CD1c-positive myeloid dendritic cell (primary cell): ENCODE data around the gene NPC1.
"Not testable (repeated sequence)": the region's sequence is repeated elsewhere in the genome, so short reads cannot be mapped to it uniquely, and the experiment has no call there.

Source experiments
- DNase-seq: peaks from one replicate; pipeline ENCODE4 v3.0.0-alpha.2; 2016; ENCODE audit errors: extremely low spot score

The NPC1 gene

DNA sequence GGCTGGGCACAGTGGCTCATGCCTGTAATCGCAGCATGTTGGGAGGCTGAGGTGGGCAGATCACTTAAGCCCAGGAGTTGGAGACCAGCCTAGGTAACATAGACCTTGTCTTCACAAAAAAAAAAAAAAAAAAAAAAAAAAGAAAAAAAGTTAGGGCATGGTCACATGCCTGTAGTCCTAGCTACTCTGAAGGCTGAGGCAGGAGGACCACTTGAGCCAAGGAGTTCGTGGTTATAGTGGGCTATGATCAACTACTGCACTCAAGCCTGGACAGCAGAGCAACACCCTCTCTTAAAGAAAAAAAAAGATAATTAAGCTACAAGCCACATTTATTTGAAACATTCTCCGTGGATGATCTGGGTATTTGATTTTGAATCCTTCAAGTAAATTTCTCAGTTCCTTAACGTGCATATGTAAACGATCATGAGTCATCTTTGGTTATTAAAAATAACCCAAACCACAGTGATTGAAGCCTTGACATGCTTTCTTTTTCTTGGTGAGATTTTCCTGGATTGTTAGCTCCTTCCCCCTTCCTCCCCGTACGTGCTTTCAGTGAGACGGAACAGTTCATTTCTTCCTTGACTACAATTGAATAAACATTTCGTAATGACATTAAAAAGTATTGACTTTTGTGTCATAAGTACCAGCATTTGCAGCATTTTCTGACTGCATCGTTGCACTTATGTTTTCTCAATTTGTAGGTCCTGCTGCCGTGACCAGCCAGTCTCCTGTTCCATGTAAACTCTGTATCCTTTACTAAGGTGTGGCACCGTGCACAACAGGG is 62.7 kb downstream of the NPC1 start:
- peak; percentile 84 for DNase-seq

DNA sequence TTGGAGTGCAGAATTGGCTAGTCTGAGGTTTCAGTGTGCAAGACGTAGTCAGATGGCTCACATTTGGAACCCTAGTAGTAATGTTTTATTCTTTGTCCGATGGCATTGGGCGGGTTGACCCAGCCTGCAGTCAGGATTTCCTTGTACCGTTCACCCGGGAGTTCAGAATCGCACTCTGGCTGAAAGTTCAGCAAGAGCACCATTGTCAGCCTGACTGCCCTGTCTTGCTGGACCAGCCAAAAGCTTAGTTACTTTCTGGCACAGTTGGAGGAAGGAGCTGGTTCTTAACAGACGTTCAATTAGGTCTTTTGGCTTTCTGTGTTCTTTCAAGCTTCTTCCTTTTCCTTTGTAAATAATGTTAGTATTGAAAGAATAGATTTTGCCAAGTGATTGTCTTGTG is 64.4 kb downstream of the NPC1 start:
- no peak for DNase-seq

DNA sequence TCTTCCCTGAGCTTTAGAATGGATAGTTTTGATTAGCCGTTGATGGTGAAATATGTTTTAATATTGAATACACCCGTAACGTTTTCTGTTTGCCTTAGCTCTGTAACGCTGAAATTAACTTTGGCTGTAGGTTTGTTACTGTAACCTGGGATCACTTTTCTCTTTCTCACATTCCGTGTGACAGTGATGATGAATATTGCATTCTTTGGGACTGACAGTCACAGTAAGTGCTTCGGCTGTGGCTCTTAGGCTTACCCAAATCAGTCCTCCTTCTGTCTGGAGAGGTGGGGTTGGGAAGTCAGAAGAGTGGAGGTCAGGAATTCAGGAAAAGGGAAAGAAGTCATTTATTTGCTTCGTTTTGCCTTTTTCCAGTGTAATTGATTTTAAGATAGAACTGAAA is 65.0 kb downstream of the NPC1 start:
- no peak for DNase-seq

DNA sequence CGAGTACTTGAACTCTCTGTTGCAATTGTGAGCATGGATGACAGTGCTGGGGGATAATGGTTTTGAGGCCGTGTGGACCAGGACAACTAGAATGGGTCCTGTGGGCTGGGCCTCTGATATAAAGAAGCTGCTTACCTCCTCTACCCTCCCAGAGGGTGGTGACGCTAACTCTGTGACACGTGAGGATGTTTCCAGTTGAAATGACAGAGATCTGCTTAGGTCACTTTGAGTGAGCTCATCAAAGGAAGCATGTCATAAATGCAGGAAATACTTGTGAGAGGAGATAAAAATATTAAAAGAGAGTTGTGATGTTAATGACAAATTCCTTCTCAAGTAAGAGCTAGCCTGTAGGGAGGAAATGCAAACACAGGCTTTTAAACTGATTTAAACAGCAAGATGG is 66.6 kb downstream of the NPC1 start:
- peak; percentile 42 for DNase-seq

DNA sequence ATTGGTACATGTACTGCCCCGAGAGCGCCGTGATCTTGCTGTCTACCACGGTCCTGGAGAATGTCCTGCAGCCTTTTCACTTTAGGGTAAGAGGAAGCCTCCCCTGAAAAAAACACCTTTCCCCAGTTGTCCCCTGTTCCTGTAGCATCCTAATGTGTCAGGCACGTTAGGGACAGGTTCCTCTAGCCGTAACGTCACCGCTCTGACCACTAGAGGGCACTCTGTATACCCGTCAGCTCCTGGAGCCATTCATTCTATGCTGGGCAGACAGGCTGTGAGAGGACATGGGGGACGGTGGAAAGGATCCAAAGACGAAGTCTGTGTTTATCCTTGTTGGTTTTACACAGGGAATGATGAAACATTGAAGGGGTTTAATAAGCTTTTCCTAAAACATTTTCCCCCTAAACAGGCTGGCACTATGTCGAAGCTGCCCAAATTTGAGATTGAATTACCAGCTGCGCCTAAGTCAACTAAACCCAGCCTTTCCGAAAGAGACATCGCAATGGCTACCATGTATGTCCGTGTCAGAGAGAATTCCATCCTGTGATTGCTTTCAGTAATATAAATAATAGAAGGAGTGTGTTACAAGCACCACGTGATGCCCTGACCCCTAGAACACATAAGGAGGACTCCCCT is 70.3 kb downstream of the NPC1 start:
- DNase-seq, result peak; percentile 86

DNA sequence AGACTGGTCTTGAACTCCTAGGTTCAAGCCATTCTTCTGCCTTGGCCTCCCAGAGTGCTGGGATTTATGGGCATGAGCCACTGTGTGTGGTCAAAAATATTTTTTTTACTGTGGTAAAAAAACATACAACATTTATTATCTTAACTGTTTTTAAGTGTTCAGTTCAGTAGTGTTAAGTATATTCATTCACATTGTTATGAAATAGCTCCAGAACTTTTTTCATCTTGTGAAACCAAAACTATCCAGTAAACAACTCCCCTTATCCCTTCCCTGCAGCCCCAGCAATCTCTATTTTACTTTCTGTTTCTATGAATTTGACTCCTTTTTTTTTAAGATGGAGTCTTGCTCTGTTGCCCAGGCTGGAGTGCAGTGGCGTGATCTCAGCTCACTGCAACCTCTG is 73.7 kb downstream of the NPC1 start:
- no peak for DNase-seq

DNA sequence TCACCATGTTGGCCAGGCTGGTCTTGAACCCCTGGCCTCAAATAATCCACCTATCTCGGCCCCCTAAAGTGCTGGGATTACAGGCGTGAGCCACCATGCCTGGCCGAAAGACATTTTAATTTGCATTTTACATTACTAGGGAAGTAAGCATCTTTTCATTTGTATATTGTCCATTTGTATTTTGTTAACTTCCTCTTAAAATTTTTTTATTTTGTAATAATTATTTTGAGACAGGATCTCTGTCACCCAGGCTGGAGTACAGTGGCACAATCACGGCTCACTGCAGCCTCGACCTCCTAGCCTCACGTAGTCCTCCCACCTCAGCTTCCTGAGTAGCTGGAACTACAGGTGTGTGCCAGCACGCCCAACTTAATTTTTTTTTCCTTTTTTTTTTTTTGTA is 74.1 kb downstream of the NPC1 start:
- DNase-seq, result not testable (repeated sequence)

DNA sequence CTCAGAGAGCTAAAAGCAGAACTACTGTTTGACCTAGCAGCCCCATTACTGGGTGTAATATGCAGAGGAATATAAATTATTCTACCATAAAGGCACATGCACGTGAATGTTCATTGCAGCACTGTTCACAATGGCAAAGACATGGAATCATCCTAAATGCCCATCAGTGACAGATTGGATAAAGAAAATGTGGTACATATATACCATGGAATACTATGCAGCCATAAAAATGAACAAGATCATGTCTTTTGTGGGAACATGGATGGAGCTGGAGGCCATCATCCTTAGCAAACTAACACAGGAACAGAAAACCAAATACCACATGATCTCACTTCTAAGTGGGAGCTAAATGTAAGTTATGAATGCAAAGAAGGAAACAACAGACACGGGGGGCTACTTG is 75.4 kb downstream of the NPC1 start:
- not testable (repeated sequence) for DNase-seq

DNA sequence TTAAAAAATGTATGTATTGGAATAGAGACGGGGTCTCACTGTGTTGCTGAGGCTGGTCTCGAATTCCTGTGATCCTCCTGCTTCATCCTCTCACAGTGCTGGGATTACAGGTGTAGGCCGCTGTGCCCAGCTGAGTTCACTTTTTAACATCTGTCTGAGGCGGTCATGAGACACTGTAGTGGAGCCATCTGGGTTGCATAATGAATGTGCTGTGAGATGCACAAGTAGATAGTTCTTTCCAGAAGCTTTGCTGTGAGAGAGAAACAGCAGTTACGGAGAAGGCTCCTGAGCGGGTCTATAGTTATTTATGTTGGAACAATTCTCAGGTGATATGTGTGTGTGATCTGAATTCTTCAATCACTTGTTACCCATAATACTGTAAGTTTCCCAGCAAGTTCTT is 79.9 kb downstream of the NPC1 start:
- no peak for DNase-seq

DNA sequence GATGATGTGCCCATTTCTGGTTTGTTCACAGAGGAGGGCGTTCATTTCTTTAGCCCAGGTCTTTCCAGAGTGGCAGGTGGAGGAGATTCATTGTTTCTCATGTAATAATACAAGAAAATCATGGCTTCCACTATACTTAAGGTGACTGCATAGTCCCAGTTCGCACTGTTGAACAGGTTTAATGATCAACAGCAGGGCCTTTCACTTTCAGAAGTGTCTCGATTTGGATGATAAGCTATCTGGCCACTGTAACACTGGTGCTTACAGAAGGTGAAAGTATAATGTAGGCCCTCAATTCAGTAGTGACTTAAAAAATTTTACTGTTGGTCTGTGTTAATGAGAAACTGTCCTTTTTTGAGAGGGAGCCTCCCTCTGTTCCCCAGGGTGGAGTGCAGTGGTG is 81.6 kb downstream of the NPC1 start:
- DNase-seq, result no peak

DNA sequence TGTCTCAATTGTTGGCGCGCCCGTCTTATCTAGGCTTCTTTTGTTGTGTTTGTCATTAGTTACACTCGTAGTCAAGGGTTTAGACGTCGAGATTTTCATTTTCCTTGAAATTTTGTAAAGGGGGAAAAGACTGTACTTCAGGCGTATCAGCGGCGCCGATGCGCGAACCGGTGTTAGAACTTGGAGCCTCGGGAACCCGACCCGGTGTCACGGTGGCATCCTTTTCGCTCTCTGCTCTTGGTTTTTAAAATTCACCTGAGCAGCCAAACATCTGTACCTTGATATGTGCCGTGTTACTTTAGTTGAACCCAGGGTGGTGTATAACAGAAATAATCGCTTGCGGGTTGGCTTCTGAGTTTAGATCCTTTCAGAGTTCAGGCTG is 82.4 kb downstream of the NPC1 start:
- no peak for DNase-seq

DNA sequence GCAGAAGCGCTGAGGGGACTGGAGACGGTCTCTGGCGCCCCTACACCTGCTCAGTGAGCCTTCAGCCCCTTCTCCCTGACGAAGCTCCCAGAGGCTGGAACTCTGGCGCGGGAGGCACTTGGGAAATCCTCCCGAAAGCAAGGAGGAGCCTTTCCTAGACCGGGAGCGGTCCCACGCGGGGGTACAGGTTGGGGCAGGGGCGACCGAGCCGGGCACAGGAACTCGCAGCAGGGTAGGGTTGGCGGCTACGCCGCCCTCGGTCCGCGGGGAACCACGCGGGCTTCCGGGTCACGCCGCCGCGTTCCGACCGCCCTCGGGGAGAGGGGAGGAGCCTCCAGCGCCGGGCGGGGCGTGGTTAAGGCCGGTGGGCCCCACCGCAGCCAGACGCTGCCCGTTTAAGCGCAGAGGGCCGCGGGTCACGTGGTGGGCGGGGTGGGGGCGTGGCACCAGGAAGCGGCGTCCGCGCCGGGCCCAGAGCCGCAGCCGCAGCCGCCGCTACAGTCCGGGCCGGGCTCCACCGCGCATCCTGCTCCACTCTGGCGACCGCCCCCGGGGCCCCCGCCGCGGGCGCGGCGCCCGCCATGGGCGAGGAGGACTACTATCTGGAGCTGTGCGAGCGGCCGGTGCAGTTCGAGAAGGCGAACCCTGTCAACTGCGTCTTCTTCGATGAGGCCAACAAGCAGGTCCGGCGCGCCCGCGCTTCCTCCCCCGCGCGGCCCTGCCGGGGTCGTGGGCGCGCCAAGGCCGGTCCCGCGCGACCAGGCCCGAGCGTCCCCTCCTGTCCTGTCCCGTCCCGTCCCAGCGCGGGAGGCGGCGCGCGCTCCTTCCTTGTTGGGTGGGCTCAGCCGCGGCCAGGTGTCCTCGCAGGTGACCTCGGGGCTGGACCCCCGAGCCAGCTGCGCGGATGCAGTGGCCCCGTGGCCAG is 83.0 kb downstream of the NPC1 start, which contains the start of gene RMC1:
TSS of gene RMC1 (plus strand) at position 474 of the 925 bp plus-strand sequence. CDS start at position 582, 108 bp downstream.
- DNase-seq, result peak; percentile 98

DNA sequence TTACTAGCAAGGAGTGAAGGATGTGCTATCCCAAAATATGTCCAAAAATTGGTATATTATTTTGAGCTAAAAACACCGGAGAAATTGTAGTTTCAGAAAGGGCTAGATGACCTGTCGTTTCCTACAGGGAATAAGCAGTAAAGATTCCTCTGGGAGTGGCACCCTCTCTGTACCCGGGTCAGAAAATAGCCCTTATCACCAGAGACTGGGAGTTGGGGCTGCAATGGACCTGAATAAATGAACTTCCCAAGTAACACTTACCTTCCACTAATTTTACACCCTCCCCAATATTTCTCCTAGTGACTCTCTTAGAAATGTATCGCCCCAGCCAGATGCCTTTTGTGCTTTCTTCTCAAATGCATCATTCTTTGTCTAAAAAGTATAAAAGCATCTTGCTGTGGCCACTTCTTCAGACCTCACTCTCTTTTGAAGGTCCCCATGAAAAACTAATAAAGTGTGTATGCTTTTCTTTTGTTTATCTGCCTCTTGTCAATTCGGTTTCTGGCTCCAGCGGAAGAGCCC is 83.7 kb downstream of the NPC1 start:
- DNase-seq, result no peak

DNA sequence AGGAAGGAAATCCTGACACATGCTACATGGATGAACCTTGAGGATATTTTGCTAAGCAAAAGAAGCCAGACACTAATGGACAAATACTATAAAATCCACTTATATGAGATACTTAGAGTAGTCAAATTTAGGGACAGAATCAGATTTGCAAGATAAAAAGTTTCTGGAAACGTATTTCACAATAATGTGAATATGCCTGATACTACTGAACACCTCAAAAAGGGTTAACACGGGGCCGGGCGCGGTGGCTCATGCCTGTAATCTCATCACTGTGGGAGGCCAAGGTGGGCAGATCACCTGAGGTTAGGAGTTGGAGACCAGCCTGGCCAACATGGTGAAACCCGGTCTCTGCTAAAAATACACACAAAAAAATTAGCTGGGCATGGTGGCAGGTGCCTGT is 84.7 kb downstream of the NPC1 start:
- DNase-seq, result no peak

DNA sequence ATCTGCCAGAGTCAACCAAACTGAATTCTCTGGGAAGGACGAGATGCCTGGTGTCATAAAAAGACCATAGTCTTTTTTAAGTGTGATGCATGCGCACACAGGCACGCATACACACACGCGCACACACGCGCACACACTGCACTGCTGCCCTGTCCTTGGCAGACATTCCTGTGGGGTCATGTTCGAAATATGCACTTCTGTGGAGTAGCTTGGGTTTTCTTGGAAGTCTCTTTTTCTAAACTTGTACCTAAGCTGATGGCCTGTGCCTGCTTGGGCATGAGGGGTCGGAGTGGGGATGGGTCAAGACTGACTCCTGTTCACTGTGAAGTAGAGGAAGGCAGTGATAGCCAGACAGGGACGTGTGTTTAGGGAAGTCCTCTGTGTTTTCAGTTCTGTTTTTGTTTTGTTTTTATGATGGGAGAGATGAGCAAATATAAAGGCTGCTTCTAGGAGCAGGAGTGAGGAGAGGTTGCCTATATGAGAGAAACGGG is 87.0 kb downstream of the NPC1 start:
- DNase-seq, result peak; percentile 67

DNA sequence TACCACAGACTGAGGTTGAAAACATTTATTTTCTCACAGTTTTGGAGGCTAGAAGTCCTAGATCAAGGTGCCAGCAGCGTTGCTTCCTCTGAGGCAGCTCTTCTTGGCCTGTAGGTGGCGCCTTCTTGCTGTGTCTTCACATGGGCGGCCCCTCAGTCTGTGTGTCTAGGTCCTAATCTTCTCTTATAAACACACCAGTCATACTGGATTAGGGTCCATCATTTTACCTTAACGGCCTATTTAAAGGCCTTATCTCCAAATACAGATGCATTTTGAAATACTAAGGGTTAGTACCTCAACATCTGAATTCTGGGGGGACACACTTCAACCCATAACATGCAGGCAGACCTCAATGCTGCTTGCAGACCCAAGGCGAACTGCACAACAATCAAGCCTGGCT is 87.4 kb downstream of the NPC1 start:
- peak; percentile 73 for DNase-seq

DNA sequence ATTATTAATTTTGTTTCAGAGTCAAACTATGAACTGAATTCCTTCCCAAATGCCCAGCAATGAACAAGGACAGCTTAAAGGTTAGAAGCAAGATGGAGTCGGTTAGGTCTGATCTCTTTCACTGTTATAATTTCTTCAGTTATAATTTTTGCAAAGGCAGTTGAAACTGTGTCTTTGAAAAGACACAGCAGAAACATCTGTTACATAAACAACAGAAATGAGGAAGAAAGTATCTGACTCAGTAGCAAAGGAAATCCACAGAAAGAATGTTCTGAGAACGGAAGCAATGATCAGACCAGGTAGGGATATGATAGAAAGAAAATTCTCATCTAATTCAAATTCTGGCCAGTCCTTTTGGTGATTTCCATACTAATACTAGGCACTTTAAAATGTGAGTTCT is 88.2 kb downstream of the NPC1 start:
- DNase-seq, result peak; percentile 29

DNA sequence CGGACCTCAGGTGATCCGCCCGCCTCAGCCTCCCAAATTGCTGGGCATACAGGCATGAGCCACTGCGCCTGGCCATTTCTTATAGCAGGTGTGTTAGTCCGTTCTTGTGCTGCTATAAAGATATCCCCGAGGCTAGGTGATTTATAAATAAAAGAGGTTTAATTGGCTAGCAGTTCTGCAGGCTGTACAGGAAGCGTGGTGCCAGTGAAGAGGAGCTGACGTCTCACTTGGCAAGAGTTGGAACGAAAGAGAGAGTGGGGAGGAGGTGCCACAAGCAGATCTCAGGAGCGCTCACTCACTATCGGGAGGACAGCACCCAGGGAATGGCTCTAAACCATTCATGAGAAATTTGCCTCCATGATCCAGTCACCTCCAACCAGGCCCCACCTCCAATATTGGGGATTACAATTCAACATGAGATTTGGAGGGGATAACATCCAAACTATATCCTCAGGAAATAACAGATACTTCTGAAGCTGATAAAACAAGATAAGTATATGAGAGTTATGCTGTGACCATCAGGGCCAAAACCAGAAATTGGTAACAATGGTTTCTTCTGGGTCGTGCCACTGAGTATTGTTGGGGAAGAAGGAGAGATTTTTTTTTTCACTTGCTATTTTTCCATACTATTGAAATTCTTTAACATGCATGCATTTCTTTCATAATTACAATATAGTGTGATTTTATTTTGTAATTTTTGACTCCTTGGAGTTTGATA is 90.4 kb downstream of the NPC1 start:
- DNase-seq, result no peak

DNA sequence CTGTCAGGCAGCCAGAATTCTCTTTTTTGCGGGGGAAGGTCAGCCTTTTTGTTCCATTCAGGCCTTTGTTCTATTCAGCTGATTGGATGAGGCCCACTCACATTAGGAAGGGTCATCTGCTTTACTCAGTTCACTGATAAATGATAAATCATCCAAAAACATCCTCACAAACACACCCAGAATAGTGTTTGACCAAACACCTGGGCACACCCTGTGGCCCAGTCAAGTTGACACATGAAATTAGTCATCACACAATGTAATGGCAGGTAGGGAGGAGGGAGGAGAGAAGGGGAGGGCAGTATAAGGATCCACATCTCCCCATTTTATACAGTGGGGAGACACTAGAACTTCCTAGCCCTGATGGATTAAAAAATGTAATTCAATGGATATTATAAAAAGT is 91.3 kb downstream of the NPC1 start:
- DNase-seq, result no peak

DNA sequence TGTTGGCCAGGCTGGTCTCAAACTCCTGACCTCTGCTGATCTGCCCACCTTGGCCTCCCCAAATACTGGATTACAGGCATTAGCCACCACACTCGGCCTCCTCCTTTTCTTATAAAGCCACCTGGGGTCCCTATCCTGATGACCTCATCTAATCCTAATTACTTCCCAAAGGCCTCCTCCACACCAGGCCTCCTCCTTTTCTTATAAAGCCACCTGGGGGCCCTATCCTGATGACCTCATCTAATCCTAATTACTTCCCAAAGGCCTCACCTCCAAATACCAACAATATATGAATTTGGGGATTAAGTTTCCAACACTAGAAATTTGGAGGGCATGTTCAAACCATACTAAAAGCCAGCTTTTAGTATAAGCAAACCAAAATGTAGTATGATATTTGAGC is 92.7 kb downstream of the NPC1 start:
- no peak for DNase-seq

DNA sequence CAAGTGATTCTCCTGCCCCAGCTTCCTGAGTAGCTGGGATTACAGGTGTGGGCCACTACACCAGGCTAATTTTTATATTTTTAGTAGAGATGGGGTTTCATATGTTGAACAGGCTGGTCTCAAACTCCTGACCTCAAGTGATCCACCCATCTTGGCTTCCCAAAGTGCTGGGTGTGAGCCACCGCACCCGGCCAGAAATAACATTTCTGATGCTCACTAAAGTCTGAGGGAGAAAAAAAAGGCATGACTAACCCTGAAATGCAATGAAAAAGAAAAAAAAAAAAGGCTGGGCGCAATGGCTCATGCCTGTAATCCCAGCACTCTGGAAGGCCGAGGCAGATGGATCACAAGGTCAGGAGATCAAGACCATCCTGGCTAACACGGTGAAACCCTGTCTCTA is 96.7 kb downstream of the NPC1 start:
- DNase-seq, result not testable (repeated sequence)
